A549 (cell line): Measurements from ENCODE around the gene PLCB1.

ENCODE experiments used
- CEBPB ChIP-seq, 2 experiments: fragments of >200 bp in 1 of 2; sonication (Bioruptor Twin) in 1 of 2; formaldehyde crosslinking in 1 of 2; IDR thresholded peaks; 2 replicates each; pipeline ENCODE4 v1.6.1; 2012 to 2016
- EP300 ChIP-seq, 2 experiments: fragments of >200 bp; sonication (Bioruptor Twin); formaldehyde crosslinking; IDR thresholded peaks; 2 replicates in 1 of 2; 3 replicates in 1 of 2; pipeline ENCODE4 v1.6.1; 2016 to 2017
- TF ChIP-seq, protein P1 (sequence below): fragments of >200 bp; sonication (Bioruptor Twin); formaldehyde crosslinking; IDR thresholded peaks from 3 replicates; pipeline ENCODE4 v1.5.1; 2016

DNA sequence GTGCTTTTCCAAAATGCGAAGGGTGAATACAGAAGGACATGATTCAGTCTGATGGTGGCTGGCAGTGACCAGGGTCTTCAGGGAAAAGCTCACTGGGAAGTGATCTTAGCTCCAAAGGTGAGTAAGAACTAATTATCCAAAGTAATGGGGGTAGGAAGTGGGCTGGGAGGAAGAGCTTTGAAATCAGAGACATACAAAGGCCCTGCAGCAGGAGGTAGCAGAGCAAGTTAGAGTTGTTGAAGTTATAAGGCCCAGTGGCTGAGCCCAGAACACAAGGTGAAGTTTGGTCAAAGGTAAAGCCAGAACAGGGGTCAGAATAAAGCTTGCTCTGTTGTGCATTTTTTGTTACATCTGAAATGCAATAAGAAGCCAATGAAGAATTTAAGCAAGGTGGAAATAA lies 81.2 kb downstream of the PLCB1 start:
- TF ChIP-seq CEBPB (IDR thresholded peaks at IDR 0.05) (no peak), EP300 (IDR thresholded peaks at IDR 0.05) (no peak)
- TF ChIP-seq, protein P1, sequence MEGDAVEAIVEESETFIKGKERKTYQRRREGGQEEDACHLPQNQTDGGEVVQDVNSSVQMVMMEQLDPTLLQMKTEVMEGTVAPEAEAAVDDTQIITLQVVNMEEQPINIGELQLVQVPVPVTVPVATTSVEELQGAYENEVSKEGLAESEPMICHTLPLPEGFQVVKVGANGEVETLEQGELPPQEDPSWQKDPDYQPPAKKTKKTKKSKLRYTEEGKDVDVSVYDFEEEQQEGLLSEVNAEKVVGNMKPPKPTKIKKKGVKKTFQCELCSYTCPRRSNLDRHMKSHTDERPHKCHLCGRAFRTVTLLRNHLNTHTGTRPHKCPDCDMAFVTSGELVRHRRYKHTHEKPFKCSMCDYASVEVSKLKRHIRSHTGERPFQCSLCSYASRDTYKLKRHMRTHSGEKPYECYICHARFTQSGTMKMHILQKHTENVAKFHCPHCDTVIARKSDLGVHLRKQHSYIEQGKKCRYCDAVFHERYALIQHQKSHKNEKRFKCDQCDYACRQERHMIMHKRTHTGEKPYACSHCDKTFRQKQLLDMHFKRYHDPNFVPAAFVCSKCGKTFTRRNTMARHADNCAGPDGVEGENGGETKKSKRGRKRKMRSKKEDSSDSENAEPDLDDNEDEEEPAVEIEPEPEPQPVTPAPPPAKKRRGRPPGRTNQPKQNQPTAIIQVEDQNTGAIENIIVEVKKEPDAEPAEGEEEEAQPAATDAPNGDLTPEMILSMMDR, result no peak
